CD8-positive, alpha-beta memory T cell (primary cell): ENCODE measurements around the gene KLC3. TPM values are rescaled to one million over a fixed set of nuclear protein-coding genes. Genes with fewer than 3 reads are reported as not detected.

Experiments
- CTCF ChIA-PET: fragments of 350-600 bp; sonication (Branson Sonifier 250); formaldehyde crosslinking; loops from one replicate; lab custom pipeline; 2021; ENCODE audit warnings: antibody characterized with exemption; lab: Charles Lee
- POLR2A ChIA-PET: fragments of 350-600 bp; sonication (Branson Sonifier 250); formaldehyde crosslinking; loops from one replicate; lab custom pipeline; 2021; ENCODE audit warnings: antibody characterized with exemption; lab: Charles Lee
- DNase-seq, 5 donors: peaks; one replicate each; pipeline versions ENCODE4 v3.0.0 to v3.0.0-alpha.2; 2020 to 2022; ENCODE audit warnings: mixed read lengths in 1 of 5
- H3K27ac ChIP-seq: one replicate; pipeline ENCODE4 v1.7.0; 2013; ENCODE audit warnings: low read depth, mild to moderate bottlenecking, low read length, moderate library complexity
- H3K27me3 ChIP-seq: 2 replicates; pipeline ENCODE4 v1.7.0; 2013; ENCODE audit warnings: low read length, mild to moderate bottlenecking; ENCODE audit not compliant: insufficient read depth, poor library complexity, severe bottlenecking
- H3K36me3 ChIP-seq: 2 replicates; pipeline ENCODE4 v1.7.0; 2013; ENCODE audit warnings: mild to moderate bottlenecking, low read length, moderate library complexity; ENCODE audit not compliant: insufficient read depth
- H3K4me1 ChIP-seq: 2 replicates; pipeline ENCODE4 v1.7.0; 2013; ENCODE audit warnings: mild to moderate bottlenecking, low read length, moderate library complexity; ENCODE audit not compliant: insufficient read depth
- H3K4me3 ChIP-seq: 2 replicates; pipeline ENCODE4 v1.7.0; 2013; ENCODE audit warnings: mild to moderate bottlenecking, low read length
- H3K9me3 ChIP-seq: 2 replicates; pipeline ENCODE4 v1.7.0; 2013; ENCODE audit warnings: mild to moderate bottlenecking, low read length
- H3K27ac Mint-ChIP-seq, 8 donors: one replicate each; pipeline ENCODE4 v1.8.0; 2020 to 2021; ENCODE audit warnings: mixed read lengths in 8 of 8, mild to moderate bottlenecking in 6 of 8, inconsistent platforms in 3 of 8, moderate library complexity in 3 of 8
- H3K27me3 Mint-ChIP-seq, 2 donors: one replicate each; pipeline ENCODE4 v1.8.0; 2020 to 2021; ENCODE audit warnings: mixed read lengths in 2 of 2, mild to moderate bottlenecking in 1 of 2, moderate library complexity in 1 of 2
- H3K36me3 Mint-ChIP-seq, 3 donors: one replicate each; pipeline ENCODE4 v1.8.0; 2020 to 2021; ENCODE audit warnings: mixed read lengths in 3 of 3, inconsistent platforms in 1 of 3, mild to moderate bottlenecking in 1 of 3
- H3K4me1 Mint-ChIP-seq, 3 donors: one replicate each; pipeline ENCODE4 v1.8.0; 2020 to 2021; ENCODE audit warnings: mixed read lengths in 3 of 3, inconsistent platforms in 1 of 3, mild to moderate bottlenecking in 1 of 3
- H3K4me3 Mint-ChIP-seq, 7 donors: one replicate each; pipeline ENCODE4 v1.8.0; 2020 to 2021; ENCODE audit warnings: mixed read lengths in 7 of 7, mild to moderate bottlenecking in 6 of 7, moderate library complexity in 4 of 7, inconsistent platforms in 2 of 7
- H3K9me3 Mint-ChIP-seq, 5 donors: one replicate each; pipeline ENCODE4 v1.8.0; 2020 to 2022; ENCODE audit warnings: mixed read lengths in 5 of 5, mild to moderate bottlenecking in 3 of 5, moderate library complexity in 2 of 5, inconsistent platforms in 1 of 5
- polyA plus RNA-seq: library from polyadenylated mRNA; unstranded; fragments of 300-500 nt; fragmentation: Illumina TruSeq; gene quantifications from one replicate; pipeline ENCODE4 v1.2.3, GENCODE V29; 2021
- total RNA-seq, 2 experiments: library from RNA; stranded (reverse); gene quantifications; one replicate each; pipeline ENCODE4 v1.2.3, GENCODE V29; 2021

The KLC3 gene
- total and polyA plus RNA-seq, 3 experiments from 2014 or later: not detected

- no peaks in the 10 kb centered on the region for H3K27me3 ChIP-seq
- H3K4me1 Mint-ChIP-seq: peaks cover 0 to 2% (median 0%) of the 10 kb centered on the region in 3 donors
- H3K27me3 Mint-ChIP-seq: peaks cover 0 to 2% of the 10 kb centered on the region in 2 donors
- CTCF ChIA-PET: no interaction called here
- POLR2A ChIA-PET: no interaction called here
- no peak for DNase-seq
- H3K9me3 Mint-ChIP-seq: no peaks in the 10 kb centered on the region
- no peak overlapping the region for H3K27ac ChIP-seq
- H3K27ac Mint-ChIP-seq: no peak overlapping the region
- H3K36me3 Mint-ChIP-seq: peaks cover 10 to 58% (median 17%) of the 10 kb centered on the region in 3 donors
- no peaks in the 10 kb centered on the region for H3K9me3 ChIP-seq
- H3K36me3 ChIP-seq: no peaks in the 10 kb centered on the region
- H3K4me3 Mint-ChIP-seq: no peak overlapping the region
- no peak overlapping the region for H3K4me3 ChIP-seq
- H3K4me1 ChIP-seq: no peaks in the 10 kb centered on the region
Observed at GRCh38 chr19:45299719-45300118, 40.8 kb upstream of the KLC3 start.

- H3K36me3 Mint-ChIP-seq: peaks cover 6 to 39% (median 10%) of the 10 kb centered on the region in 3 donors
- ChIA-PET POLR2A (no interaction called here), CTCF (no interaction called here)
- peaks cover 0 to 2% of the 10 kb centered on the region in 2 donors for H3K27me3 Mint-ChIP-seq
- no peak overlapping the region for H3K27ac Mint-ChIP-seq
- H3K9me3 ChIP-seq: no peaks in the 10 kb centered on the region
- H3K27ac ChIP-seq: no peak overlapping the region
- peaks cover 0 to 2% (median 0%) of the 10 kb centered on the region in 3 donors for H3K4me1 Mint-ChIP-seq
- DNase-seq: no peak
- no peaks in the 10 kb centered on the region for H3K36me3 ChIP-seq
- no peaks in the 10 kb centered on the region for H3K4me1 ChIP-seq
- no peaks in the 10 kb centered on the region for H3K27me3 ChIP-seq
- H3K4me3 ChIP-seq: no peak overlapping the region
- no peaks in the 10 kb centered on the region for H3K9me3 Mint-ChIP-seq
- H3K4me3 Mint-ChIP-seq: no peak overlapping the region
Observed at GRCh38 chr19:45302416-45302815, 38.1 kb upstream of the KLC3 start.

GRCh38 chr19:45303269-45304060, 37.1 kb upstream of the KLC3 start:
- Mint-ChIP-seq H3K27me3 (peaks cover 0 to 2% of the 10 kb centered on the region in 2 donors), H3K4me1 (peaks cover 0 to 2% (median 0%) of the 10 kb centered on the region in 3 donors), H3K4me3 (no peak overlapping the region), H3K27ac (peak overlapping the region in 1 of 8 donors; percentile 33), H3K9me3 (no peaks in the 10 kb centered on the region), H3K36me3 (peaks cover 6 to 33% (median 8%) of the 10 kb centered on the region in 3 donors)
- DNase-seq: no peak
- Histone ChIP-seq H3K4me3 (no peak overlapping the region), H3K27ac (no peak overlapping the region), H3K27me3 (no peaks in the 10 kb centered on the region), H3K36me3 (no peaks in the 10 kb centered on the region), H3K9me3 (no peaks in the 10 kb centered on the region), H3K4me1 (no peaks in the 10 kb centered on the region)
- CTCF ChIA-PET: no interaction called here
- POLR2A ChIA-PET: no interaction called here

- H3K36me3 Mint-ChIP-seq: peaks cover 6 to 25% (median 6%) of the 10 kb centered on the region in 3 donors
- Histone ChIP-seq H3K4me3 (no peak overlapping the region), H3K9me3 (no peaks in the 10 kb centered on the region), H3K36me3 (no peaks in the 10 kb centered on the region), H3K27ac (no peak overlapping the region), H3K27me3 (no peaks in the 10 kb centered on the region), H3K4me1 (no peaks in the 10 kb centered on the region)
- peak overlapping the region in 1 of 7 donors; percentile 44 for H3K4me3 Mint-ChIP-seq
- CTCF ChIA-PET: no interaction called here
- peak overlapping the region in 3 of 8 donors; percentile 30 to 80 (median 54) for H3K27ac Mint-ChIP-seq
- no peak for DNase-seq
- H3K27me3 Mint-ChIP-seq: peaks cover 0 to 2% of the 10 kb centered on the region in 2 donors
- H3K4me1 Mint-ChIP-seq: peaks cover 0 to 2% (median 0%) of the 10 kb centered on the region in 3 donors
- POLR2A ChIA-PET: no interaction called here
- no peaks in the 10 kb centered on the region for H3K9me3 Mint-ChIP-seq
Observed at GRCh38 chr19:45304141-45304926, 36.2 kb upstream of the KLC3 start.

- Histone ChIP-seq H3K27me3 (no peaks in the 10 kb centered on the region), H3K4me1 (no peaks in the 10 kb centered on the region), H3K36me3 (no peaks in the 10 kb centered on the region), H3K27ac (no peak overlapping the region), H3K9me3 (no peaks in the 10 kb centered on the region), H3K4me3 (no peak overlapping the region)
- H3K27me3 Mint-ChIP-seq: peaks cover 0 to 2% of the 10 kb centered on the region in 2 donors
- DNase-seq: no peak
- POLR2A ChIA-PET: no interaction called here
- peak overlapping the region in 4 of 8 donors; percentile 12 to 80 (median 49) for H3K27ac Mint-ChIP-seq
- H3K4me1 Mint-ChIP-seq: peaks cover 0 to 2% (median 0%) of the 10 kb centered on the region in 3 donors
- peaks cover 4 to 18% (median 6%) of the 10 kb centered on the region in 3 donors for H3K36me3 Mint-ChIP-seq
- peak overlapping the region in 1 of 7 donors; percentile 44 for H3K4me3 Mint-ChIP-seq
- CTCF ChIA-PET: no interaction called here
- no peaks in the 10 kb centered on the region for H3K9me3 Mint-ChIP-seq
Observed at GRCh38 chr19:45305007-45305406, 35.5 kb upstream of the KLC3 start.

- H3K27me3 Mint-ChIP-seq: peaks cover 0 to 2% of the 10 kb centered on the region in 2 donors
- Histone ChIP-seq H3K27me3 (no peaks in the 10 kb centered on the region), H3K36me3 (no peaks in the 10 kb centered on the region), H3K27ac (no peak overlapping the region), H3K9me3 (no peaks in the 10 kb centered on the region), H3K4me3 (no peak overlapping the region), H3K4me1 (no peaks in the 10 kb centered on the region)
- H3K36me3 Mint-ChIP-seq: peaks cover 2 to 16% (median 3%) of the 10 kb centered on the region in 3 donors
- no peak for DNase-seq
- H3K4me1 Mint-ChIP-seq: peaks cover 0 to 2% (median 0%) of the 10 kb centered on the region in 3 donors
- no peaks in the 10 kb centered on the region for H3K9me3 Mint-ChIP-seq
- no peak overlapping the region for H3K27ac Mint-ChIP-seq
- H3K4me3 Mint-ChIP-seq: no peak overlapping the region
- ChIA-PET CTCF (no interaction called here), POLR2A (no interaction called here)
Observed at GRCh38 chr19:45305421-45305820, 35.1 kb upstream of the KLC3 start.

GRCh38 chr19:45306040-45306439, 34.5 kb upstream of the KLC3 start:
- no peak overlapping the region for H3K4me3 Mint-ChIP-seq
- Histone ChIP-seq H3K4me3 (no peak overlapping the region), H3K27ac (no peak overlapping the region), H3K27me3 (no peaks in the 10 kb centered on the region), H3K4me1 (no peaks in the 10 kb centered on the region), H3K9me3 (no peaks in the 10 kb centered on the region), H3K36me3 (no peaks in the 10 kb centered on the region)
- H3K9me3 Mint-ChIP-seq: no peaks in the 10 kb centered on the region
- H3K27me3 Mint-ChIP-seq: peaks cover 0 to 2% of the 10 kb centered on the region in 2 donors
- peaks cover 0 to 2% (median 0%) of the 10 kb centered on the region in 3 donors for H3K4me1 Mint-ChIP-seq
- peaks cover 2 to 11% (median 3%) of the 10 kb centered on the region in 3 donors for H3K36me3 Mint-ChIP-seq
- ChIA-PET CTCF (no interaction called here), POLR2A (no interaction called here)
- peak overlapping the region in 1 of 8 donors; percentile 85 for H3K27ac Mint-ChIP-seq
- no peak for DNase-seq
